ENCODE data around the gene MMS19. TPM values are rescaled to one million over a fixed set of nuclear protein-coding genes. Genes with fewer than 3 reads are reported as not detected.
A peak's percentile ranks its signal among the peaks of the same experiment; 100 is the strongest.

The MMS19 gene
- total and polyA plus RNA-seq, 10 of the 15 experiments (the other 5 are each of a cell fraction or from before 2014, with no cell fraction given): 40.2 to 112 (median 69.0) TPM

DNA sequence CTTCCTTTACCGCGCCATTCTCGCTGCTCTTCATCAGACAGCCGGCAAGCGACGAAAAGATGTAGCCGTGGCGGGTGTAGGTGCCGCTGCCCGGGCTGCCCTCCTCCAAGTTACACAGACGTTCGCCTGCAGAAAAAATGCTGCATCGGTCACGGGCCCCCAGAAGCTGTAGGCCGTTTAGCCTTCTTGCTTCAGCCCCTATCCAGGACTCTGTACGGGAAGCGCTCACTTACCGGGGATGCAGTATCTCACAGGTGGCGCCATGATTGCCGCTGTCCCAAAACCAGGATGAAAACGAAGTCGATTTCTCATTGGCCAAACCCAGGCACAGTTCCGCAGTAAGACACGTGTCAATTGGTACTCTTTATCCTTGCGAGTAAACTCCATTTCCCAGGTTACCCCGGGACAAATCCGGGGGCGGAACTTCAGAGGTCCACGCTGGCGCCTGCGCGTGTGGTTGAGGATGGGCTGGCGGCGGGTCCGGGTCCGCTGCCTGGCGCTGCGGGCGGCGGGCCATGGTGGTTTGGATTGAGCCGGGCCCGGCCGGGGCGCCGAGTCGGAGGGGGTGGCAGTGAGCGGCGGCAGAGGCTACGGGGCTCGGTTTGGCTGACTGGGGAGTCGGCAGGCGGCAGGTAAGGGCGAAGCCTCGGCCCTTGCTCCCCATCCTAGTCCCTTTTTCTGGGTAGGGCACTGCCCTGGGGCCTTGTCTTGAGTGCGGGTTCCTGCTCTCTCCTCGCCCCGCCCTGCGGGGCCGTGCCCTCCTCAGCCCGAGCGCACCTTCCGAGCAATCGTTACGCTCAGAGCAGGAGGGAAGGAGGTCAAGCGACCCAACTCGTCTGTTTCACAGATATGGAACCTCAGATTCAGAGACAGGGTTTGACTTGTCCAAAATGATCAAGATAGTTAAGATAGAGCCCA is 52.2 kb downstream of the MMS19 start, which contains the start of the genes EXOSC1 and ZDHHC16 (continued):
- peak; percentile 63; the same call in 1 of the 2 replicates for TF ChIP-seq POLR2AphosphoS2 (IDR thresholded peaks at IDR 0.05; ENCODE audit: low read depth, low read length)
- TF ChIP-seq NBN (IDR thresholded peaks at IDR 0.05): peak; percentile 34; the same call in 1 of the 2 replicates
- TF ChIP-seq, protein P1, sequence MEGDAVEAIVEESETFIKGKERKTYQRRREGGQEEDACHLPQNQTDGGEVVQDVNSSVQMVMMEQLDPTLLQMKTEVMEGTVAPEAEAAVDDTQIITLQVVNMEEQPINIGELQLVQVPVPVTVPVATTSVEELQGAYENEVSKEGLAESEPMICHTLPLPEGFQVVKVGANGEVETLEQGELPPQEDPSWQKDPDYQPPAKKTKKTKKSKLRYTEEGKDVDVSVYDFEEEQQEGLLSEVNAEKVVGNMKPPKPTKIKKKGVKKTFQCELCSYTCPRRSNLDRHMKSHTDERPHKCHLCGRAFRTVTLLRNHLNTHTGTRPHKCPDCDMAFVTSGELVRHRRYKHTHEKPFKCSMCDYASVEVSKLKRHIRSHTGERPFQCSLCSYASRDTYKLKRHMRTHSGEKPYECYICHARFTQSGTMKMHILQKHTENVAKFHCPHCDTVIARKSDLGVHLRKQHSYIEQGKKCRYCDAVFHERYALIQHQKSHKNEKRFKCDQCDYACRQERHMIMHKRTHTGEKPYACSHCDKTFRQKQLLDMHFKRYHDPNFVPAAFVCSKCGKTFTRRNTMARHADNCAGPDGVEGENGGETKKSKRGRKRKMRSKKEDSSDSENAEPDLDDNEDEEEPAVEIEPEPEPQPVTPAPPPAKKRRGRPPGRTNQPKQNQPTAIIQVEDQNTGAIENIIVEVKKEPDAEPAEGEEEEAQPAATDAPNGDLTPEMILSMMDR (IDR thresholded peaks at IDR 0.05 in 2 of 3, conservative IDR thresholded peaks at IDR 0.05 in 1 of 3; ENCODE audit: control insufficient read depth in 2 of 3, extremely low read depth in 1 of 3, insufficient read depth in 1 of 3, low read depth in 3 of 3, low read length in 3 of 3): peak in 1 of 3 experiments; percentile 23; a peak in 2 of 6 replicates
- no peak for TF ChIP-seq NFIC (IDR thresholded peaks at IDR 0.05; ENCODE audit: low read depth, low read length)
- no peak for TF ChIP-seq PAX8 (IDR thresholded peaks at IDR 0.05)
- TF ChIP-seq, protein P2, sequence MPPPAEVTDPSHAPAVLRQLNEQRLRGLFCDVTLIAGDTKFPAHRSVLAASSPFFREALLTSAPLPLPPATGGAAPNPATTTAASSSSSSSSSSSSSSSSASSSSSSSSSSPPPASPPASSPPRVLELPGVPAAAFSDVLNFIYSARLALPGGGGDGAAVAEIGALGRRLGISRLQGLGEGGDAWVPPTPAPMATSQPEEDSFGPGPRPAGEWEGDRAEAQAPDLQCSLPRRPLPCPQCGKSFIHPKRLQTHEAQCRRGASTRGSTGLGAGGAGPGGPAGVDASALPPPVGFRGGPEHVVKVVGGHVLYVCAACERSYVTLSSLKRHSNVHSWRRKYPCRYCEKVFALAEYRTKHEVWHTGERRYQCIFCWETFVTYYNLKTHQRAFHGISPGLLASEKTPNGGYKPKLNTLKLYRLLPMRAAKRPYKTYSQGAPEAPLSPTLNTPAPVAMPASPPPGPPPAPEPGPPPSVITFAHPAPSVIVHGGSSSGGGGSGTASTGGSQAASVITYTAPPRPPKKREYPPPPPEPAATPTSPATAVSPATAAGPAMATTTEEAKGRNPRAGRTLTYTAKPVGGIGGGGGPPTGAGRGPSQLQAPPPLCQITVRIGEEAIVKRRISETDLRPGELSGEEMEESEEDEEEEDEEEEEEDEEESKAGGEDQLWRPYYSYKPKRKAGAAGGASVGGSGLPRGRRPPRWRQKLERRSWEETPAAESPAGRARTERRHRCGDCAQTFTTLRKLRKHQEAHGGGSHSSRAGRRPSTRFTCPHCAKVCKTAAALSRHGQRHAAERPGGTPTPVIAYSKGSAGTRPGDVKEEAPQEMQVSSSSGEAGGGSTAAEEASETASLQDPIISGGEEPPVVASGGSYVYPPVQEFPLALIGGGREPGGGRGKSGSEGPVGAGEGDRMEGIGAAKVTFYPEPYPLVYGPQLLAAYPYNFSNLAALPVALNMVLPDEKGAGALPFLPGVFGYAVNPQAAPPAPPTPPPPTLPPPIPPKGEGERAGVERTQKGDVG (CRISPR knock-in tag; IDR thresholded peaks at IDR 0.05): no peak
- no peak for TF ChIP-seq DPF2 (IDR thresholded peaks at IDR 0.05)
- TF ChIP-seq FOXM1 (IDR thresholded peaks at IDR 0.05; ENCODE audit: low read depth, low read length): no peak
- TF ChIP-seq, protein P3, sequence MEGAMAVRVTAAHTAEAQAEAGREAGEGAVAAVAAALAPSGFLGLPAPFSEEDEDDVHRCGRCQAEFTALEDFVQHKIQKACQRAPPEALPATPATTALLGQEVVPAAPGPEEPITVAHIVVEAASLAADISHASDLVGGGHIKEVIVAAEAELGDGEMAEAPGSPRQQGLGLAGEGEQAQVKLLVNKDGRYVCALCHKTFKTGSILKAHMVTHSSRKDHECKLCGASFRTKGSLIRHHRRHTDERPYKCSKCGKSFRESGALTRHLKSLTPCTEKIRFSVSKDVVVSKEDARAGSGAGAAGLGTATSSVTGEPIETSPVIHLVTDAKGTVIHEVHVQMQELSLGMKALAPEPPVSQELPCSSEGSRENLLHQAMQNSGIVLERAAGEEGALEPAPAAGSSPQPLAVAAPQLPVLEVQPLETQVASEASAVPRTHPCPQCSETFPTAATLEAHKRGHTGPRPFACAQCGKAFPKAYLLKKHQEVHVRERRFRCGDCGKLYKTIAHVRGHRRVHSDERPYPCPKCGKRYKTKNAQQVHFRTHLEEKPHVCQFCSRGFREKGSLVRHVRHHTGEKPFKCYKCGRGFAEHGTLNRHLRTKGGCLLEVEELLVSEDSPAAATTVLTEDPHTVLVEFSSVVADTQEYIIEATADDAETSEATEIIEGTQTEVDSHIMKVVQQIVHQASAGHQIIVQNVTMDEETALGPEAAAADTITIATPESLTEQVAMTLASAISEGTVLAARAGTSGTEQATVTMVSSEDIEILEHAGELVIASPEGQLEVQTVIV (IDR thresholded peaks at IDR 0.05; ENCODE audit: borderline replicate concordance, partially characterized antibody): peak; percentile 44
- TF ChIP-seq SMC3 (IDR thresholded peaks at IDR 0.05; ENCODE audit: borderline replicate concordance, low read length): no peak
- TF ChIP-seq HDAC2 (IDR thresholded peaks at IDR 0.05): no peak
- TF ChIP-seq STAT1 (conservative IDR thresholded peaks at IDR 0.05): no peak
- TF ChIP-seq, protein P4, sequence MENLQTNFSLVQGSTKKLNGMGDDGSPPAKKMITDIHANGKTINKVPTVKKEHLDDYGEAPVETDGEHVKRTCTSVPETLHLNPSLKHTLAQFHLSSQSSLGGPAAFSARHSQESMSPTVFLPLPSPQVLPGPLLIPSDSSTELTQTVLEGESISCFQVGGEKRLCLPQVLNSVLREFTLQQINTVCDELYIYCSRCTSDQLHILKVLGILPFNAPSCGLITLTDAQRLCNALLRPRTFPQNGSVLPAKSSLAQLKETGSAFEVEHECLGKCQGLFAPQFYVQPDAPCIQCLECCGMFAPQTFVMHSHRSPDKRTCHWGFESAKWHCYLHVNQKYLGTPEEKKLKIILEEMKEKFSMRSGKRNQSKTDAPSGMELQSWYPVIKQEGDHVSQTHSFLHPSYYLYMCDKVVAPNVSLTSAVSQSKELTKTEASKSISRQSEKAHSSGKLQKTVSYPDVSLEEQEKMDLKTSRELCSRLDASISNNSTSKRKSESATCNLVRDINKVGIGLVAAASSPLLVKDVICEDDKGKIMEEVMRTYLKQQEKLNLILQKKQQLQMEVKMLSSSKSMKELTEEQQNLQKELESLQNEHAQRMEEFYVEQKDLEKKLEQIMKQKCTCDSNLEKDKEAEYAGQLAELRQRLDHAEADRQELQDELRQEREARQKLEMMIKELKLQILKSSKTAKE (IDR thresholded peaks at IDR 0.05; ENCODE audit: low read depth, poor library complexity, severe bottlenecking): no peak
- peak; percentile 81 for TF ChIP-seq NFYB (IDR thresholded peaks at IDR 0.05; ENCODE audit: insufficient read depth, low read depth, low read length)
- no peak for TF ChIP-seq FOXK2 (IDR thresholded peaks at IDR 0.05)
- peak; percentile 36; the same call in 1 of the 2 replicates for TF ChIP-seq SMARCA5 (IDR thresholded peaks at IDR 0.05)
- no peak for TF ChIP-seq ZNF24 (IDR thresholded peaks at IDR 0.05)
